T-helper 9 cell (primary cell): ENCODE data around the gene MPHOSPH6.
"Not testable (repeated sequence)": the region's sequence is repeated elsewhere in the genome, so short reads cannot be mapped to it uniquely, and the experiment has no call there.

ENCODE experiments used
- DNase-seq: peaks from one replicate; pipeline ENCODE4 v3.0.0-alpha.2; 2020

Gene MPHOSPH6

GRCh38 chr16:82167670-82168069, 2.4 kb downstream of the MPHOSPH6 start:
- no peak for DNase-seq

DNA sequence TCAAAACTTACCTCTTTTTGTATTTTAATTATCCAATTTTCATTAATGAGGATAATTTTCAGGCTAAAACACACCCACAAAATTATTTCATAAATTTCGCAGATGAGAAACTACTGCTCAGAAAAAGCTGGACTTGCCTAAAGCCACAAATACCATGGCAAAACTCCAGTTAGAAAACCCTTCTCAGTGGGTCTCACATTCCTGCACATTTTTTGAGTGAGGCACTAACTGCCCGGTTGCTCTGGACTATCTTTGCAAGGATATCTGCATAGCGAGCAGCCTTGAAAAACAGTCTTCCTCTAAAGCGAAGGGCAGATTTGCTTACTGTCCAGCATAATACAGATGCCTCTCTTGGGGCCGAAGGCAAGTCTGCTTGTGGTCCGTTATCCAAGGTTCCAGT, 9.8 kb downstream of the MPHOSPH6 start:
- no peak for DNase-seq

DNA sequence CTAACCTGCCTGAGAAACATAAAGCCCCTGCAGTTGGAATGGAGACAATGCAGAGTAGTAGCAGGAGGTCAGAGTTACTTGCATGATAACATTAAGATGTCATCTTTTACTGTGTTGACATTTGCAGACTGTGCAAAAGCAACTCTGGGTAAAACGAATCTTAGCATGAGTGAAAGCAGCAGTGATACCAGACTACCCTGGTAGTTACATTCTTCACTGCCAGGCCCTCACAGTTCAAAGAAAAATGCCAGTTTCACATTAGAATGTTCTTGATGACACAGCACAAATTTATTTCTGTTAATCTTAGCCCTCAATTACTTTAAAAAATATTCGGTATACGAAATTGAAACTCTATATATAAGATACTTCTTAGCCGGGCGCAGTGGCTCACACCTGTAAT, 12.2 kb downstream of the MPHOSPH6 start:
- DNase-seq, result no peak

DNA sequence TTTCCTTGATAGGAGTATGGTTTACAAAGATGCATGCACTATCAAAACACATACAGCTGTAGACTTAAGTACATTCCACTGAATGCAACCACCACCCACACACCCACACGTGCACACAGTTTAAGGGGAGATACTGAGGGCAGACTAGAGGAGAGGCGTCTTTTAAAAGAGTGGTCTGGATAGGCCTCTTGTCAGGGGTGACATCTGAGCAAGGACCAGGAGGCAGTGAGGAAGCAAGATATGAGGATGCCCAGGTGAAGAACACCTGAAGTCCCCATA, 12.6 kb downstream of the MPHOSPH6 start:
- no peak for DNase-seq

GRCh38 chr16:82156761-82157533, 13.1 kb downstream of the MPHOSPH6 start:
- no peak for DNase-seq

GRCh38 chr16:82152641-82153112, 17.3 kb downstream of the MPHOSPH6 start:
- DNase-seq, result no peak

- DNase-seq, result no peak
Observed at GRCh38 chr16:82152196-82152595, 17.8 kb downstream of the MPHOSPH6 start.

- DNase-seq, result no peak
Observed at GRCh38 chr16:82150549-82150948, 19.5 kb downstream of the MPHOSPH6 start.

DNA sequence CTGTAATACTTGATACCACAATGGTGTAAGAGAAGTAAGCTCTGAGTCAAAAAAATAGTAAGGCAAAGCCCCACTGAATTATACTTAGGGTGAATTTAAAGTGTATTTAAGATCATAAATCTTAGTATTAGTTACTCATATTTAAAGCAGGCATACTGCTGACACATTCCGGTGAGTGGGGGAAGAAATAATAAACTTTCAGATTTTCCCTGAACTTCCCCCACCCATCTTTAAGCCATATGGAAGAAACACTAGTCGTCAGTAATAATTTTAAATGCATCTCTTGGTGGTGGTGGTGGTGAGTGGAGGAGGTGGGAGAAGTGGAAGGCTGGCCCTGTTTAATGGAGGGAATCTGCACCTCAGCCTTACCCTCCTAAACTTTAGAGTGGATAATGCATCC, 20.5 kb downstream of the MPHOSPH6 start:
- no peak for DNase-seq

GRCh38 chr16:82147546-82147945, 22.5 kb downstream of the MPHOSPH6 start:
- DNase-seq, result no peak

DNA sequence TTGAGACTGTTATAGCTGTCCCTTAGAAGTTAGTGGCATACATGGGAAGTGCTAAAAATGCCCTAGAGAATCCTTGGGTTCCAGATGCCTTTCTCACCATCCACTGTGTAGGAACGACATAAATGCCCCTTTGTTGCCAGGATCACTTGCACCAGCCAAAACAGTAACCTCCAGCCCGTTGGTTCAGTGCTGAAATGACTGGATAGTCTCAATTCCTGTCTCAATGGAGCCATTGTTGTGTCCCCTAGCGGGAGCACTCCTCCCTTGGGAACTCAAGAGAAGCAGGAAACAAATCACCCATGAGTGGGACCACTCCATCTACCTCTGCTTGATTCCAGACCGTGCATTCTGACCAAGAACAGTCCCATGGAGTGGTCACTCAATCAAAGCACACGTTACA, 23.1 kb downstream of the MPHOSPH6 start:
- no peak for DNase-seq

DNA sequence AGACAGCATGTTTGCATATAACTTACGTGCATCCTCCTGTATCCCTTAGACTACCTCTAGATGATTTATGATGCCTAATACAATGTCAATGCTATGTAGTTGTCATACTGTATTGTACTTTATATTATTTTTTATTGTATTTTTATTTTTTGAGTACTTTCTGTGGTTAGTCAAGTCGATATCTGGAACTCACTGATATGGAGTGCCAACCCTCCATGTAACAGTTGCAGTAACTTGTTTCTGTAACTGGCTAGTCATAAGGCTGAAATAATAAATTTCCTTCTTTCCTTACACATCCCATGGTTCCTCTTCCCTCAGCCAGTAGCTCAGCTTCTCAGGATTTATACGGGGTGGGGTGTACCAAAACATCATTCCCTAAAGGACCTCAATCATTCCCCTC, 23.5 kb downstream of the MPHOSPH6 start:
- DNase-seq, result no peak

DNA sequence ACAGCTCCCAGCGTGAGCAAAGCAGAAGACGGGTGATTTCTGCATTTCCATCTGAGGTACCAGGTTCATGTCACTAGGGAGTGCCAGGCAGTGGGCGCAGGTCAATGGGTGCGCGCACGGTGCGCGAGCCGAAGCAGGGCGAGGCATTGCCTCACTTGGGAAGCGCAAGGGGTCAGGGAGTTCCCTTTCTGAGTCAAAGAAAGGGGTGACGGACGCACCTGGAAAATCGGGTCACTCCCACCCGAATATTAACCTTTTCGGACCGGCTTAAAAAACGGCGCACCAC, 30.8 kb downstream of the MPHOSPH6 start:
- DNase-seq, result not testable (repeated sequence)

- DNase-seq, result no peak
Observed at GRCh38 chr16:82138478-82139285, 31.3 kb downstream of the MPHOSPH6 start.

- no peak for DNase-seq
Observed at GRCh38 chr16:82137822-82138167, 32.2 kb downstream of the MPHOSPH6 start.

DNA sequence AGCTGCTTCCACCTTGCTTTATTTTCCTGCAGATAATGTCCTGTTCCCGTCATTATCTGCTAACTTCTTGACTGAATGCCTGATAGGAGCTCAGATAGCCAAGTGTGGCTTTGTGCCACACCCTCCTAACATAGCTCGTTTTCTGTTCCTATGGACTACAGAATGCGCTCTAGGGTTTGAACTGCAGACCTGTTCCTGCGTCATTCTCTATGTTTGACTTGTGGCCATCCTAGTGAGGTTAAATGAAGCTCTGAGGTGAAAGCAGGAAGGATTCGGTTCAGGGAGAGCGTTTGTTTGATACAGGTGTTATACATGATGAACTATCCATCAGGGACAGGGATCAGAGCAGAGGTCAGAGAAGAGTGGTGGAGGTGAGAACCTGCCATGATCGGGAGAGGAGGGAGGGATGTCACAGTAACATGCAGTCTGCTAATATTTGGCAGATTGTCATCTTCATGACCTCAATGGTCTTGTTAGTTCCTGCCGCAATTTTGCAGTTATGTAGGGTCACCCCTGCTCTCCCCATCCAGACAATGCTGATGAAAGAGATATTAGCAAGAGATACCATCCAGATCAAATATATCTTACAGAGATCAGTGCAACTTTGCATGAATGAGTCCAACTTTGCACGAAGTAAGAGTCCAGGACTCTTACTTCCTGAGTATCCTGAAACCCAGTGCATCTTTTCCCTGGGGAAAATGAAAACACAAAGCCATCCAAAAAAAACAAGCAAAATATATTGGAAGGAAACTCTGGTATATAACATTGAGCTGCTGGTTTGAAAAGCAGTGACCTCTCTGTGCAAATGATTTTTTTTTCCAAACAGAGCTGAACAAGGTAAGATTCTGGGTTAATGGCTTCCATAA, 32.8 kb downstream of the MPHOSPH6 start:
- DNase-seq, result no peak

DNA sequence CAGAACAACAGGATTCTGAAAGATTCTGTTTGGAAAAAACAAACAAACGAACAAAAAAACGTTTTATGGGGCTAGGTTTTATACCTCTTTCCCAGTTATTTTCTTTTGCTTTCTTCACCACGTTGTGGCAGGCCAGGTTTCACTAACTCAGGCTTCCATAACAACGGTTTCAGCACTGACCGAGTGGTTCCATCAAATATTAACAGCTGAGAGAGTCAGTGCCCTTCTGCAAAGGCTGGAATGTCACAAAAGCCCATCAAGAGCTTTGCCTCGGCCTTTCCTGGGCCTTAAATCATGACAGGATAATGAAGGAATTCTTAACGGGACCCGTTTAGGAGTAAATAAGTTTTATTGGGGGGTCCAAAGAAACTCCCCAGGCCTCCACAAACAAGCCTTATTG, 34.2 kb downstream of the MPHOSPH6 start:
- no peak for DNase-seq

GRCh38 chr16:82134846-82135245, 35.2 kb downstream of the MPHOSPH6 start:
- DNase-seq, result no peak

DNA sequence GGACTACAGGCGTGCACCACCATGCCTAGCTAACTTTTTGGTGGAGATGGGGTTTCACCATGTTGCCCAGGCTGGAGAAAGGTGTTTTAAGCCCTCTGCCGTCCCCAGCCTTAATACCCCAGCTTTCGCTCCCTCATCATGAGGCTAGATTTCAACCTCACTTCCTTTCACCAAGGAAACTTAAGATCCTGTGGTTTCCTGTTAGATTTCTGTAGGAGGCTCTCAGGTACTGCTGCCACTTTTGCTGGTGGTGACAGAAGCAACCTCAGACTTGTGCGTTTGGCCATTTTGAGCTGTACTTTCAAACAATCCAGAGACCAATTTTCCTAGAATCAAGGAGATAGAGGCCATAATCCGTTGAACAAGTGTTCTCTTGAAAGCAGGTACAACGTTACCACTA, 36.2 kb downstream of the MPHOSPH6 start:
- DNase-seq, result no peak

GRCh38 chr16:82129881-82130280, 40.1 kb downstream of the MPHOSPH6 start:
- DNase-seq, result no peak

DNA sequence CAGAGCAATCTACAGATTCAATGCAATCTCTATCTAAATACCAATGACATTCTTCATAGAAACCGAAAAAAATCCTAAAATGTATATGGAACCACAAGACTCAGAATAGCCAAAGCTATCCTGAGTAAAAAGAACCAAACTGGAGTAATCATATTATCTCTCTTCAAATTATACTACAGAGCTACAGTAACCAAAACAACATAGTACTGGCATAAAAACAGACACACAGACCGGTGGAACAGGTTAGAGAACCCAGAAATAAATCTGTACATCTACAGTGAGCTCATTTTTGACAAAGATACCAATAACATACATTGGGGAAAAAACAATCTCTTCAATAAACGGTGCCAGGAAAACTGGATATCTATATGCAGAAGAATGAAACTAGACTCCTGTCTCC, 45.4 kb downstream of the MPHOSPH6 start:
- no peak for DNase-seq

DNA sequence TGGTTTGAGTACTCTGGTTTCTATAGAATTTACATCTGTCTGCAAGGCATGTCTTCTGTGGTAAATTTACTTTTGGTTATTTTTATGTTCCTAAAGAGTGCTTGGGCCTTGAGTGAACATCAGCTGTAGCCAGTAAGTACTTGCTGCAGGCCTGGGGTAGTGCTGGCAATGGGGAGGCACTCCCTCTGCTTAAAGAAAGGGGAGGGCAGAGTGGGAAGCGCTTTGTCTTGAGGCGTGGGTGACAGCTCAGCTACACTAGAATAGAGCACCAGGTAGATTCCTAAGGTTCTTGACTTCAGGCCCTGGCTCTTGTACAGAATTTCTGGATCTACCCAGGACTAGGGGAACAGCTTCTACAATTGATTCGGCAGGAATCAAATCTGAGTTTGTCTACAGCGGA, 50.6 kb downstream of the MPHOSPH6 start:
- no peak for DNase-seq

DNA sequence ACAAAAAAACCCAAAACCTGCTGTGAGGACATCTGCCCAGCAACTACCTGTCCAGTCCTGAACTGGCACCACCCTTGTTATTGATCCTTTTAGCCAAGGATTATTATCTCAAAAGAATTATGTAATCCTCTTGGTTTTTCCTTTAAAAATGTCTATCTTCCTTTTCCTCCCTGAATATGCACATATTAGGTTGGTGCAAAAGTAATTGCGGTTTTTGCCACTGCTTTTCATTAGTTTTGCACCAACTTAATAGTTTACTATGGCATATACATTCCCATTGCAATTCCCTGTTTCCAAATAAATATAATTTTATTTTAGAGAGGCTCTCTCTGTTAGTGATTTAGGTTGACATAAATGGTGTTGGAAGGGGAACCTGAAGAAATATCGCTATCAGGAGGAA, 51.3 kb downstream of the MPHOSPH6 start:
- no peak for DNase-seq

DNA sequence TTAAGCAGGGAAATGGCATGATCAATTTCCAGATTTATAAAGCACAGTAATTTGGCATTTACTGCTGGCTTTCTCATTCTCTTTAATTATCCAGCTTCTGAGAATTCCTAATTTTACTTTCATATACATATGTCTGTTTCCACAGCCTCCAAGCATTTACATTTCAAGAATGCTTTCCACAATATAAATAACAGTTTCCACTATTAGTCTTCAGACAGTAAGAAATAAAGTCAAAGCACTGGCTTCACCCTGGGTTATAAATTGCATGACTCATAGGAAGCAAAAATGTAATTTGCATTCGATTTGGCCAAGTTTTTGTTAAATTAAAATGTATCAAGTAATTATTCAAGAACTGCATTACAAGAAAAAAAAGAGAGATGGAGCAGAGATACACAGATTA, 53.5 kb downstream of the MPHOSPH6 start:
- DNase-seq, result no peak
